GM23338 (cell line): ENCODE measurements around the gene ZFP62. TPM values are rescaled to one million over a fixed set of nuclear protein-coding genes. Genes with fewer than 3 reads are reported as not detected.
A peak's percentile ranks its signal among the peaks of the same experiment; 100 is the strongest.

Experiments used
- ATAC-seq: fragments of 200-7000 bp; cut with Tn5 transposase; 3 replicates; pipeline ENCODE4 v1.9.1; 2020
- DNase-seq: peaks from one replicate; pipeline ENCODE4 v3.0.0-alpha.2; 2015; ENCODE audit warnings: low spot score
- H2AFZ ChIP-seq: fragments of 200-600 bp; sonication (generic); 2 replicates; pipeline ENCODE4 v1.8.0; 2016; ENCODE audit warnings: antibody characterized with exemption, mild to moderate bottlenecking, moderate library complexity
- H3F3A ChIP-seq: fragments of 200-600 bp; sonication (generic); replicated peaks from 2 replicates; pipeline ENCODE4 v1.8.0; 2017; ENCODE audit warnings: antibody characterized with exemption, mixed run types, low read depth
- H3K27ac ChIP-seq: fragments of 200-600 bp; sonication (generic); 2 replicates; pipeline ENCODE4 v1.6.1; 2016; ENCODE audit warnings: low read depth
- H3K27me3 ChIP-seq: fragments of 200-600 bp; sonication (generic); 2 replicates; pipeline ENCODE4 v1.8.0; 2016; ENCODE audit warnings: mild to moderate bottlenecking, mixed run types, moderate library complexity; ENCODE audit not compliant: insufficient read depth
- H3K36me3 ChIP-seq: fragments of 200-600 bp; sonication (generic); 2 replicates; pipeline ENCODE4 v1.8.0; 2016; ENCODE audit warnings: mild to moderate bottlenecking; ENCODE audit not compliant: insufficient read depth
- H3K4me1 ChIP-seq: fragments of 200-600 bp; sonication (generic); 2 replicates; pipeline ENCODE4 v1.8.0; 2016; ENCODE audit warnings: mild to moderate bottlenecking, moderate library complexity; ENCODE audit not compliant: insufficient read depth
- H3K4me2 ChIP-seq: fragments of 200-600 bp; sonication (generic); 2 replicates; pipeline ENCODE4 v1.7.1; 2017; ENCODE audit warnings: mixed run types
- H3K4me3 ChIP-seq: fragments of 200-600 bp; sonication (generic); 2 replicates; pipeline ENCODE4 v1.6.1; 2016; ENCODE audit warnings: mixed run types
- H3K79me2 ChIP-seq: fragments of 200-600 bp; sonication (generic); replicated peaks from 2 replicates; pipeline ENCODE4 v1.8.0; 2017; ENCODE audit warnings: mild to moderate bottlenecking; ENCODE audit not compliant: insufficient read depth
- H3K9me2 ChIP-seq: fragments of 200-600 bp; sonication (generic); 2 replicates; pipeline ENCODE4 v1.8.0; 2017; ENCODE audit not compliant: insufficient read depth
- H4K20me1 ChIP-seq: fragments of 200-600 bp; sonication (generic); replicated peaks from 2 replicates; pipeline ENCODE4 v1.8.0; 2017; ENCODE audit warnings: mild to moderate bottlenecking; ENCODE audit not compliant: insufficient read depth
- H3K27ac Mint-ChIP-seq: 2 replicates; pipeline ENCODE4 v1.8.0; 2020; ENCODE audit warnings: inconsistent platforms, mild to moderate bottlenecking, moderate library complexity, mixed read lengths
- H3K27me3 Mint-ChIP-seq: 3 replicates; pipeline ENCODE4 v1.8.0; 2022; ENCODE audit warnings: low read depth, mild to moderate bottlenecking, moderate library complexity, mixed read lengths, inconsistent platforms; ENCODE audit not compliant: insufficient read depth, poor library complexity
- H3K36me3 Mint-ChIP-seq: 3 replicates; pipeline ENCODE4 v1.8.0; 2021; ENCODE audit warnings: low read depth, mild to moderate bottlenecking, inconsistent platforms, moderate library complexity, mixed read lengths
- H3K4me1 Mint-ChIP-seq: 3 replicates; pipeline ENCODE4 v1.8.0; 2020; ENCODE audit warnings: mild to moderate bottlenecking, inconsistent platforms, mixed read lengths
- H3K4me3 Mint-ChIP-seq: 3 replicates; pipeline ENCODE4 v1.8.0; 2021; ENCODE audit warnings: moderate library complexity, mild to moderate bottlenecking, inconsistent platforms, mixed read lengths
- H3K9me3 Mint-ChIP-seq: 3 replicates; pipeline ENCODE4 v1.8.0; 2020; ENCODE audit warnings: moderate library complexity, mild to moderate bottlenecking, inconsistent platforms, mixed read lengths
- CREB1 ChIP-seq: fragments of 250-450 bp; sonication (Bioruptor Pico); IDR thresholded peaks from 2 replicates; pipeline ENCODE4 v1.5.0; 2020; ENCODE audit warnings: low read depth, mild to moderate bottlenecking, moderate library complexity
- ETS1 ChIP-seq: IDR thresholded peaks from 2 replicates; pipeline ENCODE4 v1.6.1; 2016; ENCODE audit warnings: antibody characterized with exemption
- EZH2 ChIP-seq: fragments of 200-600 bp; sonication (generic); IDR thresholded peaks from one replicate; pipeline ENCODE4 v1.8.0; 2017; ENCODE audit warnings: antibody characterized with exemption, mild to moderate bottlenecking, low read depth; ENCODE audit not compliant: unreplicated experiment
- NANOG ChIP-seq: IDR thresholded peaks from 2 replicates; pipeline ENCODE4 v1.6.1; 2016; ENCODE audit warnings: antibody characterized with exemption, borderline replicate concordance
- POLR2AphosphoS5 ChIP-seq: IDR thresholded peaks from 2 replicates; pipeline ENCODE4 v1.6.1; 2016; ENCODE audit warnings: antibody characterized with exemption, low read depth
- ZNF331 ChIP-seq: fragments of 250-450 bp; sonication (Bioruptor Pico); IDR thresholded peaks from 2 replicates; pipeline ENCODE4 v1.5.0; 2020; ENCODE audit warnings: low read depth, mild to moderate bottlenecking, moderate library complexity
- ZNF462 ChIP-seq: fragments of 250-450 bp; sonication (Bioruptor Pico); IDR thresholded peaks from 2 replicates; pipeline ENCODE4 v1.5.0; 2020; ENCODE audit warnings: mild to moderate bottlenecking, moderate library complexity
- polyA plus RNA-seq: library from polyadenylated mRNA; unstranded; fragments of >200 nt; fragmentation: Nextera tagmentation; extraction: Ambion mirVana; gene quantifications from 2 replicates; pipeline ENCODE4 v1.2.1, GENCODE V29; 2016
- total RNA-seq: library from RNA; depleted of rRNA; stranded (reverse); fragments of >200 nt; shearing (Covaris generic); gene quantifications from 2 replicates; pipeline ENCODE4 v1.2.3, GENCODE V29; 2014
- TF ChIP-seq, protein P1 (sequence below), 2 experiments: fragments of 200-600 bp in 1 of 2; sonication (generic) in 1 of 2; conservative IDR thresholded peaks; 2 replicates each; pipeline versions ENCODE4 v1.5.1 to v1.6.1; 2016 to 2017; ENCODE audit warnings: antibody characterized with exemption in 2 of 2, low read depth in 2 of 2, mild to moderate bottlenecking in 2 of 2, moderate library complexity in 1 of 2

Gene ZFP62
- total and polyA plus RNA-seq, 2 experiments from 2014 or later, result 32.9 to 33.2 TPM

- H3K27me3 ChIP-seq, result peaks cover 4% of the 10 kb centered on the region; the same call in 1 of the 2 replicates
- peaks cover 21% of the 10 kb centered on the region for H4K20me1 ChIP-seq
- DNase-seq, result peak; percentile 84
- H3F3A ChIP-seq, result peaks cover 6% of the 10 kb centered on the region; the same call in 1 of the 2 replicates
- Mint-ChIP-seq H3K4me1 (peaks cover 26% of the 10 kb centered on the region), H3K9me3 (no peaks in the 10 kb centered on the region), H3K36me3 (peaks cover 39% of the 10 kb centered on the region), H3K27ac (peak overlapping the region; percentile 98), H3K27me3 (peaks cover 6% of the 10 kb centered on the region), H3K4me3 (peak overlapping the region; percentile 94)
- peak overlapping the region; percentile 93 for H3K4me3 ChIP-seq
- peaks cover 15% of the 10 kb centered on the region for H3K4me1 ChIP-seq
- peaks cover 32% of the 10 kb centered on the region for H3K79me2 ChIP-seq
- peak overlapping the region; percentile 86 for H3K4me2 ChIP-seq
- H3K27ac ChIP-seq, result peak overlapping the region; percentile 96
- peak; percentile 52 for ATAC-seq
- TF ChIP-seq ZNF462 (CRISPR knock-in tag) (no peak), ETS1 (no peak), EZH2 (no peak), CREB1 (CRISPR knock-in tag) (no peak), NANOG (no peak), POLR2AphosphoS5 (no peak), ZNF331 (CRISPR knock-in tag) (no peak)
- TF ChIP-seq, protein P1, sequence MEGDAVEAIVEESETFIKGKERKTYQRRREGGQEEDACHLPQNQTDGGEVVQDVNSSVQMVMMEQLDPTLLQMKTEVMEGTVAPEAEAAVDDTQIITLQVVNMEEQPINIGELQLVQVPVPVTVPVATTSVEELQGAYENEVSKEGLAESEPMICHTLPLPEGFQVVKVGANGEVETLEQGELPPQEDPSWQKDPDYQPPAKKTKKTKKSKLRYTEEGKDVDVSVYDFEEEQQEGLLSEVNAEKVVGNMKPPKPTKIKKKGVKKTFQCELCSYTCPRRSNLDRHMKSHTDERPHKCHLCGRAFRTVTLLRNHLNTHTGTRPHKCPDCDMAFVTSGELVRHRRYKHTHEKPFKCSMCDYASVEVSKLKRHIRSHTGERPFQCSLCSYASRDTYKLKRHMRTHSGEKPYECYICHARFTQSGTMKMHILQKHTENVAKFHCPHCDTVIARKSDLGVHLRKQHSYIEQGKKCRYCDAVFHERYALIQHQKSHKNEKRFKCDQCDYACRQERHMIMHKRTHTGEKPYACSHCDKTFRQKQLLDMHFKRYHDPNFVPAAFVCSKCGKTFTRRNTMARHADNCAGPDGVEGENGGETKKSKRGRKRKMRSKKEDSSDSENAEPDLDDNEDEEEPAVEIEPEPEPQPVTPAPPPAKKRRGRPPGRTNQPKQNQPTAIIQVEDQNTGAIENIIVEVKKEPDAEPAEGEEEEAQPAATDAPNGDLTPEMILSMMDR (conservative IDR thresholded peaks at IDR 0.05; ENCODE audit: low read depth in 2 of 2), result peak; percentile 32 to 44; a peak in 3 of 4 replicates
- H2AFZ ChIP-seq, result peak overlapping the region; percentile 86
- H3K9me2 ChIP-seq, result no peaks in the 10 kb centered on the region
- H3K36me3 ChIP-seq, result no peaks in the 10 kb centered on the region; the same call in 1 of the 2 replicates
These were observed 696 bp downstream of the ZFP62 start for GRCh38 chr5:180860273-180860886.
